Erythroblast (primary cell): ENCODE results near the gene LAPTM5.

Experiments used
- GATA1 ChIP-seq: IDR thresholded peaks from 2 replicates; pipeline ENCODE4 v1.6.1; 2011; ENCODE audit warnings: low read depth, mild to moderate bottlenecking, control low read depth, low read length, moderate library complexity
- POLR2A ChIP-seq: IDR thresholded peaks from 2 replicates; pipeline ENCODE4 v1.6.1; 2011; ENCODE audit warnings: mild to moderate bottlenecking, low read length

- TF ChIP-seq POLR2A = peak; percentile 39
- no peak for TF ChIP-seq GATA1
Observed at GRCh38 chr1:30748098-30748698, 9.4 kb downstream of the LAPTM5 start.
